DOHH2 (cell line): ENCODE results near the gene OXNAD1.

ENCODE experiments used
- EZH2phosphoT487 ChIP-seq: fragments of 200-600 bp; sonication (generic); IDR thresholded peaks from 2 replicates; pipeline ENCODE4 v1.6.1; 2017; ENCODE audit warnings: borderline replicate concordance, mild to moderate bottlenecking, antibody characterized with exemption, low read length, moderate library complexity, mixed read lengths
- TF ChIP-seq, protein P1 (sequence below): fragments of 200-600 bp; sonication (generic); IDR thresholded peaks from one replicate; pipeline ENCODE4 v1.5.1; 2014; ENCODE audit warnings: antibody characterized with exemption, mild to moderate bottlenecking, low read depth, low read length; ENCODE audit not compliant: poor library complexity, severe bottlenecking

DNA sequence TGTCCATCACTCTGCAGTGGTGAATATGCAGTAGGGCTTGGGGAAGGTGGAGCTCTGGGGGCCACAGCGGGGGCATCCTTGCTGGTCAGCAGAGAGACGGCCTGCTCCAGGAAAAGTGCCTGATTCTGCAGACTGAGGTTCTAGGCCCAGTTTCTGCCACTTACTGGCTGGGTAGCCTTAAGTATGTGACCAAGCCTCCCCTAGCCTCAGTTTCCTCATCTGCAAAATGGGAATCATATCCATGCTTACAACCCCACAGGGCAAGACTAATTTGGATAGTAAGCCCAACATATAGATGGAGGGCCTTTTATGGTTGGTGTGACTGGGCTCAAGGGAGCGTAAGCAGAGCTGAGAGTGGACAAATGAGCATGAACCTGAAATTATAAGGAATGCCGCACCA is 60.8 kb downstream of the OXNAD1 start:
- TF ChIP-seq EZH2phosphoT487 = no peak
- TF ChIP-seq, protein P1, sequence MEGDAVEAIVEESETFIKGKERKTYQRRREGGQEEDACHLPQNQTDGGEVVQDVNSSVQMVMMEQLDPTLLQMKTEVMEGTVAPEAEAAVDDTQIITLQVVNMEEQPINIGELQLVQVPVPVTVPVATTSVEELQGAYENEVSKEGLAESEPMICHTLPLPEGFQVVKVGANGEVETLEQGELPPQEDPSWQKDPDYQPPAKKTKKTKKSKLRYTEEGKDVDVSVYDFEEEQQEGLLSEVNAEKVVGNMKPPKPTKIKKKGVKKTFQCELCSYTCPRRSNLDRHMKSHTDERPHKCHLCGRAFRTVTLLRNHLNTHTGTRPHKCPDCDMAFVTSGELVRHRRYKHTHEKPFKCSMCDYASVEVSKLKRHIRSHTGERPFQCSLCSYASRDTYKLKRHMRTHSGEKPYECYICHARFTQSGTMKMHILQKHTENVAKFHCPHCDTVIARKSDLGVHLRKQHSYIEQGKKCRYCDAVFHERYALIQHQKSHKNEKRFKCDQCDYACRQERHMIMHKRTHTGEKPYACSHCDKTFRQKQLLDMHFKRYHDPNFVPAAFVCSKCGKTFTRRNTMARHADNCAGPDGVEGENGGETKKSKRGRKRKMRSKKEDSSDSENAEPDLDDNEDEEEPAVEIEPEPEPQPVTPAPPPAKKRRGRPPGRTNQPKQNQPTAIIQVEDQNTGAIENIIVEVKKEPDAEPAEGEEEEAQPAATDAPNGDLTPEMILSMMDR = no peak
